WTC11 (cell line): Measurements from ENCODE around the gene SERGEF. TPM values are rescaled to one million over a fixed set of nuclear protein-coding genes. Genes with fewer than 3 reads are reported as not detected.

Experiments used
- ATAC-seq: fragments of 200-7000 bp; cut with Tn5 transposase; 2 replicates; pipeline ENCODE4 v1.10.0; 2021; ENCODE audit warnings: mild to moderate bottlenecking, moderate library complexity
- CTCF ChIA-PET: fragments of 300-600 bp; sonication (Branson Sonifier 250); formaldehyde crosslinking; loops from one replicate; lab custom pipeline; 2021; ENCODE audit warnings: antibody characterized with exemption; lab: Charles Lee
- POLR2A ChIA-PET: fragments of 350-600 bp; sonication (Branson Sonifier 250); formaldehyde crosslinking; loops from one replicate; lab custom pipeline; 2021; ENCODE audit warnings: antibody characterized with exemption; lab: Charles Lee
- DNase-seq: peaks from one replicate; pipeline ENCODE4 v3.0.0; 2021; ENCODE audit warnings: low spot score
- H3K27ac Mint-ChIP-seq: 2 replicates; pipeline ENCODE4 v1.8.0; 2021; ENCODE audit warnings: mixed read lengths
- H3K27me3 Mint-ChIP-seq: 2 replicates; pipeline ENCODE4 v1.8.0; 2021; ENCODE audit warnings: low read depth, mild to moderate bottlenecking, moderate library complexity, mixed read lengths
- H3K36me3 Mint-ChIP-seq: 2 replicates; pipeline ENCODE4 v1.8.0; 2021; ENCODE audit warnings: mixed read lengths
- H3K4me1 Mint-ChIP-seq: 2 replicates; pipeline ENCODE4 v1.8.0; 2022; ENCODE audit warnings: mixed read lengths
- H3K4me3 Mint-ChIP-seq: 2 replicates; pipeline ENCODE4 v1.8.0; 2021; ENCODE audit warnings: mild to moderate bottlenecking, moderate library complexity, mixed read lengths
- H3K9me3 Mint-ChIP-seq: 2 replicates; pipeline ENCODE4 v1.8.0; 2021; ENCODE audit warnings: mixed read lengths
- CREM ChIP-seq: sonication (generic); formaldehyde crosslinking; IDR thresholded peaks from 2 replicates; pipeline ENCODE4 v1.8.1; 2022; ENCODE audit warnings: mild to moderate bottlenecking, missing genetic modification reagents, moderate library complexity
- KAT7 ChIP-seq: sonication (generic); formaldehyde crosslinking; IDR thresholded peaks from 2 replicates; pipeline ENCODE4 v1.8.1; 2023; ENCODE audit warnings: missing genetic modification reagents, mild to moderate bottlenecking, borderline replicate concordance
- OVOL2 ChIP-seq: fragments of 250-450 bp; sonication (Bioruptor Pico); IDR thresholded peaks from 2 replicates; pipeline ENCODE4 v1.9.0; 2021; ENCODE audit warnings: mild to moderate bottlenecking, borderline replicate concordance
- RELA ChIP-seq: sonication (generic); formaldehyde crosslinking; IDR thresholded peaks from 2 replicates; pipeline ENCODE4 v1.8.1; 2022; ENCODE audit warnings: missing genetic modification reagents, mild to moderate bottlenecking, borderline replicate concordance
- SMAD3 ChIP-seq: sonication (generic); formaldehyde crosslinking; IDR thresholded peaks from 2 replicates; pipeline ENCODE4 v1.8.0; 2022; ENCODE audit warnings: missing genetic modification reagents, mild to moderate bottlenecking, borderline replicate concordance
- TCF7 ChIP-seq: sonication (generic); formaldehyde crosslinking; IDR thresholded peaks from 2 replicates; pipeline ENCODE4 v1.8.0; 2022; ENCODE audit warnings: mild to moderate bottlenecking, low read depth, missing genetic modification reagents, moderate library complexity
- TEAD1 ChIP-seq: sonication (generic); formaldehyde crosslinking; IDR thresholded peaks from 2 replicates; pipeline ENCODE4 v1.8.0; 2022; ENCODE audit warnings: mild to moderate bottlenecking, missing genetic modification reagents
- ZNF121 ChIP-seq: sonication (generic); formaldehyde crosslinking; IDR thresholded peaks from 2 replicates; pipeline ENCODE4 v1.8.0; 2023; ENCODE audit warnings: missing genetic modification reagents
- ZNF219 ChIP-seq: sonication (generic); formaldehyde crosslinking; IDR thresholded peaks from 2 replicates; pipeline ENCODE4 v1.8.0; 2023; ENCODE audit warnings: missing genetic modification reagents, mild to moderate bottlenecking, borderline replicate concordance
- ZNF263 ChIP-seq: sonication (generic); formaldehyde crosslinking; IDR thresholded peaks from 2 replicates; pipeline ENCODE4 v1.8.1; 2022; ENCODE audit warnings: low read depth, mild to moderate bottlenecking, moderate library complexity, missing genetic modification reagents
- ZNF416 ChIP-seq: fragments of 250-450 bp; sonication (Bioruptor Pico); IDR thresholded peaks from 2 replicates; pipeline ENCODE4 v1.9.0; 2021; ENCODE audit warnings: mild to moderate bottlenecking, inconsistent platforms
- total RNA-seq: library from RNA; stranded (reverse); gene quantifications from 3 replicates; pipeline ENCODE4 v1.2.3, GENCODE V29; 2021
- TF ChIP-seq, protein P1 (sequence below): sonication (generic); formaldehyde crosslinking; IDR thresholded peaks from 2 replicates; pipeline ENCODE4 v1.8.1; 2022; ENCODE audit warnings: mild to moderate bottlenecking, moderate library complexity, missing genetic modification reagents
- TF ChIP-seq, protein P2 (sequence below): sonication (generic); formaldehyde crosslinking; IDR thresholded peaks from 2 replicates; pipeline ENCODE4 v1.8.1; 2022; ENCODE audit warnings: low read depth, mild to moderate bottlenecking, moderate library complexity, missing genetic modification reagents, borderline replicate concordance
- TF ChIP-seq, protein P3 (sequence below): fragments of 250-450 bp; sonication (Bioruptor Pico); IDR thresholded peaks from 2 replicates; pipeline ENCODE4 v1.9.0; 2021; ENCODE audit warnings: mild to moderate bottlenecking, borderline replicate concordance
- TF ChIP-seq, protein P4 (sequence below): sonication (generic); formaldehyde crosslinking; IDR thresholded peaks from 2 replicates; pipeline ENCODE4 v1.8.1; 2023; ENCODE audit warnings: mild to moderate bottlenecking, moderate library complexity, missing genetic modification reagents
- TF ChIP-seq, protein P5 (sequence below): sonication (generic); formaldehyde crosslinking; IDR thresholded peaks from 2 replicates; pipeline ENCODE4 v1.8.1; 2023; ENCODE audit warnings: mild to moderate bottlenecking, missing genetic modification reagents, moderate library complexity
- TF ChIP-seq, protein P6 (sequence below): sonication (generic); formaldehyde crosslinking; conservative IDR thresholded peaks from 2 replicates; pipeline ENCODE4 v1.8.1; 2023; ENCODE audit warnings: mild to moderate bottlenecking, low read depth, missing genetic modification reagents, moderate library complexity

The SERGEF gene
- total RNA-seq, 1 experiment from 2014 or later = 35.5 TPM

DNA sequence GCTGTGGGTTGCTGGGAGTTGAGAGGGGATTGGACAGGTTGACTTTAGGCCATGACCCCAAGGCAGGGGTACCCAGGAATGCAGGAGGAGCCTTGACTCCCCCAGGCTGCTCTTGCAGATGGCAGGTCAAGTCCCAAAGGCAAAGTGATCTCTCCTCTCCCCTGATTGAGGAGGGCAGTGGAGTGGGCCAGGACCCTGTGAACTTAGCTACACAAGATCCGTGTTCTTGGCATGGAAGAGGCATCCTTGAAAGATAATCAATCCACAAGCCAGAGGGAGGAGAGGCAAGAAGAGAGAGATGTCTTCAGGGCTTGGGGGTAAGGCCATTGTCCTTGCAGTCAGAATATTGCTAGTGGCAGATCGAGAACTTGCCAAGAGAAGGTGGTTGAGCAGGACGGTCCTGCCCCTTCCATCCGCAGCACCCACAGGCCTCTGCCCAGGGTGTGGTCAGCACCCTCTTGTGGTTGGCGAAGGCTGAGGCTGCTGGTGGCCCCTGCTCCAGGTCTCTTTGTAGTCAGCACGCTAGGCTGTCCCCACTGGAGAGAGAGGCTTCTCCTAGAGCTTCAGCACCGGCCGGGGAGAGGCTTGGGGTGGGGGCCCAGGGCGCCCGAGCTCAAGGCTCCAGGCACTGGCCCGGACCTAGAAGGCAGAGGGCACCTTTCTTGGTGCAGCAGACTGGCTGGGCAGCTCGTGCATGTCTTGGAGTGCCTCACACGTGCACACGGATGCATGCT lies 232.8 kb downstream of the SERGEF start:
- ChIA-PET POLR2A (no interaction called here), CTCF (interaction anchor here (0.8 to 6.4 kb wide), 6 partner anchors 12 to 193 kb away, joined by 3 to 48 read pairs (median 4); no protein-coding TSS in a partner anchor)
- no peaks in the 10 kb centered on the region for H3K4me1 Mint-ChIP-seq
- no peaks in the 10 kb centered on the region for H3K36me3 Mint-ChIP-seq
- ATAC-seq = peak; percentile 47
- no peak overlapping the region for H3K27ac Mint-ChIP-seq
- no peak for TF ChIP-seq ZNF416 (CRISPR knock-in tag)
- TF ChIP-seq SMAD3 (CRISPR knock-in tag) = no peak
- TF ChIP-seq TEAD1 (CRISPR knock-in tag) = no peak
- TF ChIP-seq, protein P1, sequence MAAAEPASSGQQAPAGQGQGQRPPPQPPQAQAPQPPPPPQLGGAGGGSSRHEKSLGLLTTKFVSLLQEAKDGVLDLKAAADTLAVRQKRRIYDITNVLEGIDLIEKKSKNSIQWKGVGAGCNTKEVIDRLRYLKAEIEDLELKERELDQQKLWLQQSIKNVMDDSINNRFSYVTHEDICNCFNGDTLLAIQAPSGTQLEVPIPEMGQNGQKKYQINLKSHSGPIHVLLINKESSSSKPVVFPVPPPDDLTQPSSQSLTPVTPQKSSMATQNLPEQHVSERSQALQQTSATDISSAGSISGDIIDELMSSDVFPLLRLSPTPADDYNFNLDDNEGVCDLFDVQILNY (CRISPR knock-in tag) = no peak
- TF ChIP-seq TCF7 (CRISPR knock-in tag) = no peak
- TF ChIP-seq, protein P2, sequence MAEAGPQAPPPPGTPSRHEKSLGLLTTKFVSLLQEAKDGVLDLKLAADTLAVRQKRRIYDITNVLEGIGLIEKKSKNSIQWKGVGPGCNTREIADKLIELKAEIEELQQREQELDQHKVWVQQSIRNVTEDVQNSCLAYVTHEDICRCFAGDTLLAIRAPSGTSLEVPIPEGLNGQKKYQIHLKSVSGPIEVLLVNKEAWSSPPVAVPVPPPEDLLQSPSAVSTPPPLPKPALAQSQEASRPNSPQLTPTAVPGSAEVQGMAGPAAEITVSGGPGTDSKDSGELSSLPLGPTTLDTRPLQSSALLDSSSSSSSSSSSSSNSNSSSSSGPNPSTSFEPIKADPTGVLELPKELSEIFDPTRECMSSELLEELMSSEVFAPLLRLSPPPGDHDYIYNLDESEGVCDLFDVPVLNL (CRISPR knock-in tag) = no peak
- TF ChIP-seq, protein P3, sequence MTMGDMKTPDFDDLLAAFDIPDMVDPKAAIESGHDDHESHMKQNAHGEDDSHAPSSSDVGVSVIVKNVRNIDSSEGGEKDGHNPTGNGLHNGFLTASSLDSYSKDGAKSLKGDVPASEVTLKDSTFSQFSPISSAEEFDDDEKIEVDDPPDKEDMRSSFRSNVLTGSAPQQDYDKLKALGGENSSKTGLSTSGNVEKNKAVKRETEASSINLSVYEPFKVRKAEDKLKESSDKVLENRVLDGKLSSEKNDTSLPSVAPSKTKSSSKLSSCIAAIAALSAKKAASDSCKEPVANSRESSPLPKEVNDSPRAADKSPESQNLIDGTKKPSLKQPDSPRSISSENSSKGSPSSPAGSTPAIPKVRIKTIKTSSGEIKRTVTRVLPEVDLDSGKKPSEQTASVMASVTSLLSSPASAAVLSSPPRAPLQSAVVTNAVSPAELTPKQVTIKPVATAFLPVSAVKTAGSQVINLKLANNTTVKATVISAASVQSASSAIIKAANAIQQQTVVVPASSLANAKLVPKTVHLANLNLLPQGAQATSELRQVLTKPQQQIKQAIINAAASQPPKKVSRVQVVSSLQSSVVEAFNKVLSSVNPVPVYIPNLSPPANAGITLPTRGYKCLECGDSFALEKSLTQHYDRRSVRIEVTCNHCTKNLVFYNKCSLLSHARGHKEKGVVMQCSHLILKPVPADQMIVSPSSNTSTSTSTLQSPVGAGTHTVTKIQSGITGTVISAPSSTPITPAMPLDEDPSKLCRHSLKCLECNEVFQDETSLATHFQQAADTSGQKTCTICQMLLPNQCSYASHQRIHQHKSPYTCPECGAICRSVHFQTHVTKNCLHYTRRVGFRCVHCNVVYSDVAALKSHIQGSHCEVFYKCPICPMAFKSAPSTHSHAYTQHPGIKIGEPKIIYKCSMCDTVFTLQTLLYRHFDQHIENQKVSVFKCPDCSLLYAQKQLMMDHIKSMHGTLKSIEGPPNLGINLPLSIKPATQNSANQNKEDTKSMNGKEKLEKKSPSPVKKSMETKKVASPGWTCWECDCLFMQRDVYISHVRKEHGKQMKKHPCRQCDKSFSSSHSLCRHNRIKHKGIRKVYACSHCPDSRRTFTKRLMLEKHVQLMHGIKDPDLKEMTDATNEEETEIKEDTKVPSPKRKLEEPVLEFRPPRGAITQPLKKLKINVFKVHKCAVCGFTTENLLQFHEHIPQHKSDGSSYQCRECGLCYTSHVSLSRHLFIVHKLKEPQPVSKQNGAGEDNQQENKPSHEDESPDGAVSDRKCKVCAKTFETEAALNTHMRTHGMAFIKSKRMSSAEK (CRISPR knock-in tag) = no peak
- no peak for TF ChIP-seq CREM (CRISPR knock-in tag)
- TF ChIP-seq, protein P4, sequence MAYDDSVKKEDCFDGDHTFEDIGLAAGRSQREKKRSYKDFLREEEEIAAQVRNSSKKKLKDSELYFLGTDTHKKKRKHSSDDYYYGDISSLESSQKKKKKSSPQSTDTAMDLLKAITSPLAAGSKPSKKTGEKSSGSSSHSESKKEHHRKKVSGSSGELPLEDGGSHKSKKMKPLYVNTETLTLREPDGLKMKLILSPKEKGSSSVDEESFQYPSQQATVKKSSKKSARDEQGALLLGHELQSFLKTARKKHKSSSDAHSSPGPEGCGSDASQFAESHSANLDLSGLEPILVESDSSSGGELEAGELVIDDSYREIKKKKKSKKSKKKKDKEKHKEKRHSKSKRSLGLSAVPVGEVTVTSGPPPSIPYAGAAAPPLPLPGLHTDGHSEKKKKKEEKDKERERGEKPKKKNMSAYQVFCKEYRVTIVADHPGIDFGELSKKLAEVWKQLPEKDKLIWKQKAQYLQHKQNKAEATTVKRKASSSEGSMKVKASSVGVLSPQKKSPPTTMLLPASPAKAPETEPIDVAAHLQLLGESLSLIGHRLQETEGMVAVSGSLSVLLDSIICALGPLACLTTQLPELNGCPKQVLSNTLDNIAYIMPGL (CRISPR knock-in tag) = no peak
- no peak for TF ChIP-seq KAT7 (CRISPR knock-in tag)
- no peak for TF ChIP-seq ZNF219 (CRISPR knock-in tag)
- no peak for TF ChIP-seq ZNF263 (CRISPR knock-in tag)
- TF ChIP-seq, protein P5, sequence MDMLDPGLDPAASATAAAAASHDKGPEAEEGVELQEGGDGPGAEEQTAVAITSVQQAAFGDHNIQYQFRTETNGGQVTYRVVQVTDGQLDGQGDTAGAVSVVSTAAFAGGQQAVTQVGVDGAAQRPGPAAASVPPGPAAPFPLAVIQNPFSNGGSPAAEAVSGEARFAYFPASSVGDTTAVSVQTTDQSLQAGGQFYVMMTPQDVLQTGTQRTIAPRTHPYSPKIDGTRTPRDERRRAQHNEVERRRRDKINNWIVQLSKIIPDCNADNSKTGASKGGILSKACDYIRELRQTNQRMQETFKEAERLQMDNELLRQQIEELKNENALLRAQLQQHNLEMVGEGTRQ (CRISPR knock-in tag) = no peak
- TF ChIP-seq, protein P6, sequence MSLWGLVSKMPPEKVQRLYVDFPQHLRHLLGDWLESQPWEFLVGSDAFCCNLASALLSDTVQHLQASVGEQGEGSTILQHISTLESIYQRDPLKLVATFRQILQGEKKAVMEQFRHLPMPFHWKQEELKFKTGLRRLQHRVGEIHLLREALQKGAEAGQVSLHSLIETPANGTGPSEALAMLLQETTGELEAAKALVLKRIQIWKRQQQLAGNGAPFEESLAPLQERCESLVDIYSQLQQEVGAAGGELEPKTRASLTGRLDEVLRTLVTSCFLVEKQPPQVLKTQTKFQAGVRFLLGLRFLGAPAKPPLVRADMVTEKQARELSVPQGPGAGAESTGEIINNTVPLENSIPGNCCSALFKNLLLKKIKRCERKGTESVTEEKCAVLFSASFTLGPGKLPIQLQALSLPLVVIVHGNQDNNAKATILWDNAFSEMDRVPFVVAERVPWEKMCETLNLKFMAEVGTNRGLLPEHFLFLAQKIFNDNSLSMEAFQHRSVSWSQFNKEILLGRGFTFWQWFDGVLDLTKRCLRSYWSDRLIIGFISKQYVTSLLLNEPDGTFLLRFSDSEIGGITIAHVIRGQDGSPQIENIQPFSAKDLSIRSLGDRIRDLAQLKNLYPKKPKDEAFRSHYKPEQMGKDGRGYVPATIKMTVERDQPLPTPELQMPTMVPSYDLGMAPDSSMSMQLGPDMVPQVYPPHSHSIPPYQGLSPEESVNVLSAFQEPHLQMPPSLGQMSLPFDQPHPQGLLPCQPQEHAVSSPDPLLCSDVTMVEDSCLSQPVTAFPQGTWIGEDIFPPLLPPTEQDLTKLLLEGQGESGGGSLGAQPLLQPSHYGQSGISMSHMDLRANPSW (CRISPR knock-in tag) = no peak
- no peak for TF ChIP-seq ZNF121 (CRISPR knock-in tag)
- no peak for TF ChIP-seq OVOL2
- no peak for TF ChIP-seq RELA (CRISPR knock-in tag)
- DNase-seq = no peak
- H3K4me3 Mint-ChIP-seq = no peak overlapping the region
- no peaks in the 10 kb centered on the region for H3K27me3 Mint-ChIP-seq
- no peaks in the 10 kb centered on the region for H3K9me3 Mint-ChIP-seq
